Natural killer cell (primary cell): Measurements from ENCODE around the gene PHLPP1. TPM values are rescaled to one million over a fixed set of nuclear protein-coding genes. Genes with fewer than 3 reads are reported as not detected.

Experiments used
- ATAC-seq, 3 donors: fragments of 150-1000 bp in 2 of 3; fragments of 200-7000 bp in 1 of 3; cut with Tn5 transposase; 1 replicate in 1 of 3; 2 replicates in 2 of 3; pipeline ENCODE4 v1.10.0; 2021; ENCODE audit warnings: mild to moderate bottlenecking in 2 of 3, moderate library complexity in 2 of 3
- DNase-seq, 2 donors: peaks; one replicate each; pipeline versions ENCODE4 v3.0.0 to v3.0.0-alpha.2; 2013 to 2021; ENCODE audit warnings: mixed read lengths in 1 of 2
- H3K27ac ChIP-seq: one replicate; pipeline ENCODE4 v1.5.1; 2013; ENCODE audit warnings: mild to moderate bottlenecking, low read length
- H3K27me3 ChIP-seq: one replicate; pipeline ENCODE4 v1.6.1; 2013; ENCODE audit warnings: low read length; ENCODE audit not compliant: control insufficient read depth, insufficient read depth
- H3K36me3 ChIP-seq: one replicate; pipeline ENCODE4 v1.6.1; 2013; ENCODE audit warnings: low read length; ENCODE audit not compliant: control insufficient read depth, insufficient read depth
- H3K4me1 ChIP-seq: one replicate; pipeline ENCODE4 v1.6.1; 2013; ENCODE audit warnings: low read length; ENCODE audit not compliant: control insufficient read depth, insufficient read depth
- H3K4me3 ChIP-seq: one replicate; pipeline ENCODE4 v1.5.1; 2013; ENCODE audit warnings: low read length
- H3K9me3 ChIP-seq: one replicate; pipeline ENCODE4 v1.6.1; 2013; ENCODE audit warnings: low read length; ENCODE audit not compliant: control insufficient read depth, insufficient read depth
- H3K27ac Mint-ChIP-seq, 2 donors: one replicate each; pipeline ENCODE4 v1.8.0; 2022; ENCODE audit warnings: mild to moderate bottlenecking in 2 of 2, mixed read lengths in 2 of 2, moderate library complexity in 1 of 2
- H3K27me3 Mint-ChIP-seq, 2 donors: one replicate each; pipeline ENCODE4 v1.8.0; 2022; ENCODE audit warnings: low read depth in 2 of 2, mixed read lengths in 2 of 2
- H3K36me3 Mint-ChIP-seq: one replicate; pipeline ENCODE4 v1.8.0; 2022; ENCODE audit warnings: mixed read lengths
- H3K4me1 Mint-ChIP-seq, 2 donors: one replicate each; pipeline ENCODE4 v1.8.0; 2022; ENCODE audit warnings: mixed read lengths in 2 of 2
- H3K4me3 Mint-ChIP-seq: one replicate; pipeline ENCODE4 v1.8.0; 2022; ENCODE audit warnings: mild to moderate bottlenecking, moderate library complexity, mixed read lengths
- H3K9me3 Mint-ChIP-seq, 2 donors: one replicate each; pipeline ENCODE4 v1.8.0; 2022; ENCODE audit warnings: mixed read lengths in 2 of 2
- CTCF ChIP-seq: fragments of 200-600 bp; IDR thresholded peaks from one replicate; pipeline ENCODE4 v1.8.0; 2022; ENCODE audit warnings: antibody characterized with exemption
- WGBS: methylation state at CpG from one replicate; pipeline ENCODE4 v1.1.7; 2013; ENCODE audit warnings: missing lambda C conversion rate; ENCODE audit not compliant: insufficient coverage; 5-methylcytosine and 5-hydroxymethylcytosine counted together
- intact Hi-C: fragments of 100-400 bp; cut with micrococcal nuclease; formaldehyde crosslinking; loops from one replicate; pipeline ENCODE4 v1.14.2; 2022
- total RNA-seq, 4 donors: library from RNA; stranded (reverse); fragments of 120-200 nt in 1 of 4; gene quantifications; one replicate each; pipeline versions ENCODE4 v1.2.3 to v1.2.4, GENCODE V29; 2013 to 2022

The PHLPP1 gene
- total RNA-seq, 3 donors from 2014 or later (not counting 1 experiment from before 2014, with no cell fraction given): 12.1 to 14.8 (median 12.2) TPM

DNA sequence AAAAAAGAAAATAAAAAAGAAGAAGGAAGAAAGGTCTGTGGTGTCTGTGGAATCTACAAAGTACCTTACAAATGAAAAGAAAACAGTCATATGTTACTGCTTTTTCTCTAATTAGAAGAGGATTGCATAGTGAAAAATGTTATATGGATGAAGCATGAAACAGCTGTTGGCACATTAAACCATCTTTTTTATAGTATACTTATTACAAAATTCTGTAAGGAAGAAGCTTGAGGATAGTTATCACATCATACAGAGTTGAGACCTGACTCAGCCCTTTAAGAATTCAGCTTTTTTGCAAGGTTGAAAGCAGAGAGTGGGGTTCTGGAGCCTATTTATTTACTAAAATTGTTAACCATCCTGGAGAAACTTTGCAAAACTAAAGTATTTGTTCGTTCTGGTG, 222.7 kb downstream of the PHLPP1 start:
- no peak for DNase-seq
- H3K9me3 Mint-ChIP-seq: no peaks in the 10 kb centered on the region
- no peaks in the 10 kb centered on the region for H3K4me1 ChIP-seq
- intact Hi-C loops: no loop called here
- H3K9me3 ChIP-seq: no peaks in the 10 kb centered on the region
- H3K4me3 ChIP-seq: no peak overlapping the region
- no peak overlapping the region for H3K4me3 Mint-ChIP-seq
- no peaks in the 10 kb centered on the region for H3K27me3 Mint-ChIP-seq
- H3K36me3 Mint-ChIP-seq: no peaks in the 10 kb centered on the region
- no peak overlapping the region for H3K27ac ChIP-seq
- no peak for TF ChIP-seq CTCF
- H3K36me3 ChIP-seq: peaks cover 1% of the 10 kb centered on the region
- H3K27ac Mint-ChIP-seq: no peak overlapping the region
- H3K27me3 ChIP-seq: no peaks in the 10 kb centered on the region
- ATAC-seq: no peak
- no CpG with 5 or more reads among the region's 1 CpG for WGBS
- H3K4me1 Mint-ChIP-seq: peaks cover 5% of the 10 kb centered on the region in 2 donors

DNA sequence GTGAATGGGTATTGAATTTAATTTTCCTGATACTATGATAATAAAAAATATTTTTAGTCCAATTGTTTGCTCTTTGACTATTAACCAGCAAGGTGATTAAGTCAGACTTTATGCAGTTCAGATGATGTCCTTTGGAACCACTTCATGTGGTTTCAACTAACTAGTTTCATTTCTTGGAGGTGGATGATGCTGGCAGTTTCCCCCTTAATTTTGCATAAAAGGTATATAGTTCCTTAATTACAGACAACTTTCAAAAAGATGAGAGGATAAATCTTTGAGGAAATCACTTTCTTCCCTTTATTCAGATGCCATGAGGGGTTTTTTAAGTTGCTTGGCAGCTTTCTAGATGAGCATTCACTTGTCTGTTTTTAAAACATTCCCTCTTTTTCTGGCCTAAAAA, 223.1 kb downstream of the PHLPP1 start:
- no peak for ATAC-seq
- H3K4me1 ChIP-seq: no peaks in the 10 kb centered on the region
- H3K27me3 ChIP-seq: no peaks in the 10 kb centered on the region
- H3K4me3 Mint-ChIP-seq: no peak overlapping the region
- H3K9me3 ChIP-seq: no peaks in the 10 kb centered on the region
- intact Hi-C loops: no loop called here
- H3K4me3 ChIP-seq: no peak overlapping the region
- no peaks in the 10 kb centered on the region for H3K9me3 Mint-ChIP-seq
- H3K4me1 Mint-ChIP-seq: peaks cover 5% of the 10 kb centered on the region in 2 donors
- peaks cover 1% of the 10 kb centered on the region for H3K36me3 ChIP-seq
- no peak for TF ChIP-seq CTCF
- H3K27me3 Mint-ChIP-seq: no peaks in the 10 kb centered on the region
- no peaks in the 10 kb centered on the region for H3K36me3 Mint-ChIP-seq
- H3K27ac Mint-ChIP-seq: no peak overlapping the region
- no peak overlapping the region for H3K27ac ChIP-seq
- no peak for DNase-seq

GRCh38 chr18:62939433-62939832, 224.1 kb downstream of the PHLPP1 start:
- H3K4me3 ChIP-seq: no peak overlapping the region
- H3K4me3 Mint-ChIP-seq: peak overlapping the region; percentile 17
- no peak overlapping the region for H3K27ac Mint-ChIP-seq
- DNase-seq: no peak
- ATAC-seq: no peak
- intact Hi-C loops: no loop called here
- H3K4me1 Mint-ChIP-seq: peaks cover 5% of the 10 kb centered on the region in 2 donors
- H3K27ac ChIP-seq: no peak overlapping the region
- no peaks in the 10 kb centered on the region for H3K27me3 ChIP-seq
- no peaks in the 10 kb centered on the region for H3K27me3 Mint-ChIP-seq
- no peaks in the 10 kb centered on the region for H3K9me3 Mint-ChIP-seq
- H3K36me3 Mint-ChIP-seq: no peaks in the 10 kb centered on the region
- H3K4me1 ChIP-seq: no peaks in the 10 kb centered on the region
- peaks cover 1% of the 10 kb centered on the region for H3K36me3 ChIP-seq
- WGBS: 9% methylated on average over 4 of the region's 6 CpGs
- no peak for TF ChIP-seq CTCF
- no peaks in the 10 kb centered on the region for H3K9me3 ChIP-seq

- Mint-ChIP-seq H3K4me1 (peaks cover 5% of the 10 kb centered on the region in 2 donors), H3K27ac (no peak overlapping the region), H3K27me3 (no peaks in the 10 kb centered on the region), H3K4me3 (no peak overlapping the region), H3K36me3 (no peaks in the 10 kb centered on the region), H3K9me3 (no peaks in the 10 kb centered on the region)
- 87% methylated on average over 2 of the region's 3 CpGs for WGBS
- H3K4me3 ChIP-seq: no peak overlapping the region
- intact Hi-C loops: no loop called here
- H3K4me1 ChIP-seq: no peaks in the 10 kb centered on the region
- TF ChIP-seq CTCF: no peak
- DNase-seq (no peak), ATAC-seq (no peak)
- H3K9me3 ChIP-seq: no peaks in the 10 kb centered on the region
- H3K27me3 ChIP-seq: no peaks in the 10 kb centered on the region
- peaks cover 1% of the 10 kb centered on the region for H3K36me3 ChIP-seq
- no peak overlapping the region for H3K27ac ChIP-seq
Observed at GRCh38 chr18:62939926-62940325, 224.6 kb downstream of the PHLPP1 start.
